Osteoblast (primary cell): ENCODE data around the gene MYOD1. TPM values are rescaled to one million over a fixed set of nuclear protein-coding genes. Genes with fewer than 3 reads are reported as not detected.

Source experiments
- DNase-seq: peaks from one replicate; pipeline ENCODE4 v3.0.0; 2011; ENCODE audit warnings: low spot score, mixed read lengths; ENCODE audit not compliant: insufficient read length; ENCODE audit errors: missing footprints
- H2AFZ ChIP-seq: 2 replicates; pipeline ENCODE4 v1.6.0; 2011; ENCODE audit warnings: mild to moderate bottlenecking, low read length
- H3K27ac ChIP-seq: 2 replicates; pipeline ENCODE4 v1.5.1; 2011; ENCODE audit warnings: mild to moderate bottlenecking, low read depth, low read length, moderate library complexity
- H3K27me3 ChIP-seq: 2 replicates; pipeline ENCODE4 v1.6.0; 2012; ENCODE audit warnings: mild to moderate bottlenecking, control low read depth, inconsistent platforms, low read length, moderate library complexity; ENCODE audit not compliant: insufficient read depth
- H3K36me3 ChIP-seq: 2 replicates; pipeline ENCODE4 v1.5.1; 2011; ENCODE audit warnings: mild to moderate bottlenecking, low read length, control low read depth, moderate library complexity; ENCODE audit not compliant: insufficient read depth
- H3K4me1 ChIP-seq: 2 replicates; pipeline ENCODE4 v1.5.1; 2011; ENCODE audit warnings: mild to moderate bottlenecking, low read length, control low read depth, moderate library complexity; ENCODE audit not compliant: insufficient read depth
- H3K4me2 ChIP-seq: 2 replicates; pipeline ENCODE4 v1.6.0; 2011; ENCODE audit warnings: mild to moderate bottlenecking, low read length; ENCODE audit not compliant: insufficient read depth
- H3K4me3 ChIP-seq: fragments of 200-600 bp; sonication (generic); 3 replicates; pipeline ENCODE4 v1.5.1; 2012; ENCODE audit warnings: mild to moderate bottlenecking, low read length, inconsistent platforms; ENCODE audit not compliant: insufficient read depth
- H3K79me2 ChIP-seq: 2 replicates; pipeline ENCODE4 v1.6.0; 2012; ENCODE audit warnings: mild to moderate bottlenecking, low read length, control low read depth, inconsistent platforms; ENCODE audit not compliant: insufficient read depth
- H3K9me3 ChIP-seq: 2 replicates; pipeline ENCODE4 v1.5.1; 2011; ENCODE audit warnings: low read depth, low read length, control low read depth
- H4K20me1 ChIP-seq: 2 replicates; pipeline ENCODE4 v1.6.0; 2012; ENCODE audit warnings: mild to moderate bottlenecking, low read length, control low read depth; ENCODE audit not compliant: insufficient read depth
- total RNA-seq: library from RNA; depleted of rRNA; stranded (reverse); fragments of >200 nt; gene quantifications from 2 replicates; pipeline ENCODE4 v1.2.3, GENCODE V29; 2012
- TF ChIP-seq, protein P1 (sequence below): IDR thresholded peaks from 2 replicates; pipeline ENCODE4 v1.5.1; 2011; ENCODE audit warnings: mild to moderate bottlenecking, low read depth, low read length, moderate library complexity; ENCODE audit errors: extremely low read depth

The MYOD1 gene
- total RNA-seq, 1 donor: not detected

DNA sequence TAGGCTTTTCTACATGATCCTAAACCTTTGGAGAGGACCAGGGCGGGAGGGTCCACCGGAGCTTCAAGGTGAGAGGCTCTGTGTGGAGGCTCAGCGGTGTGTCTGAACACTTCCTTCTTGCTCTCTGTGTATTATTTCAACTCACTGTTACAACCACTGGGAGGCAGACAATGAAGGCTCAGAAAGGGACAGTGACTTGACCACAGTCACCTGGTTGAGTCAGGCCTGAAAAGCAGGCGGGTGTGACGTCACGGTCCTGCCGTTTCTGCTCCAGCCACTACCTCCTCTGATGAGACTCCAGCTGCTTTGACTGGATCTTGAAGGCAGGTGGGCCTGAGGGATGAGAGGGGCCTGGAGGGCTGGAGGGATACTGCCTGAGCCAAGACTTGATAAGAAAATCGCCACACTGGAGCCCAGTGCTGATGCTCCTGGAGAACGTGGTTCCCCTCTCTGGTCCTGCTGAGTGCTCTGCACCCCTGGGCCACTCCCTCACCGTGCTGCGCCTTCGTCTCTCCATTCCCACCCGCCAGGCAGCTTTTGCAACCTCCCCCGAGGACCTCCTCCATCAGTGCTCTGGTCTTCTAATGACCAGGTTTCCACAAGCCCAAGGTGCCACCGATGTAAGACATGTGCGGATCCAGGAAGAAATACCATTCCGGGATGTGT, 43.1 kb downstream of the MYOD1 start:
- Histone ChIP-seq H3K79me2 (no peaks in the 10 kb centered on the region), H4K20me1 (no peaks in the 10 kb centered on the region), H3K9me3 (no peaks in the 10 kb centered on the region), H3K27ac (no peak overlapping the region), H3K4me2 (no peak overlapping the region), H3K27me3 (peaks cover 8% of the 10 kb centered on the region), H3K4me3 (no peak overlapping the region), H2AFZ (no peak overlapping the region), H3K4me1 (no peaks in the 10 kb centered on the region), H3K36me3 (no peaks in the 10 kb centered on the region)
- peak; percentile 47 for DNase-seq
- TF ChIP-seq, protein P1, sequence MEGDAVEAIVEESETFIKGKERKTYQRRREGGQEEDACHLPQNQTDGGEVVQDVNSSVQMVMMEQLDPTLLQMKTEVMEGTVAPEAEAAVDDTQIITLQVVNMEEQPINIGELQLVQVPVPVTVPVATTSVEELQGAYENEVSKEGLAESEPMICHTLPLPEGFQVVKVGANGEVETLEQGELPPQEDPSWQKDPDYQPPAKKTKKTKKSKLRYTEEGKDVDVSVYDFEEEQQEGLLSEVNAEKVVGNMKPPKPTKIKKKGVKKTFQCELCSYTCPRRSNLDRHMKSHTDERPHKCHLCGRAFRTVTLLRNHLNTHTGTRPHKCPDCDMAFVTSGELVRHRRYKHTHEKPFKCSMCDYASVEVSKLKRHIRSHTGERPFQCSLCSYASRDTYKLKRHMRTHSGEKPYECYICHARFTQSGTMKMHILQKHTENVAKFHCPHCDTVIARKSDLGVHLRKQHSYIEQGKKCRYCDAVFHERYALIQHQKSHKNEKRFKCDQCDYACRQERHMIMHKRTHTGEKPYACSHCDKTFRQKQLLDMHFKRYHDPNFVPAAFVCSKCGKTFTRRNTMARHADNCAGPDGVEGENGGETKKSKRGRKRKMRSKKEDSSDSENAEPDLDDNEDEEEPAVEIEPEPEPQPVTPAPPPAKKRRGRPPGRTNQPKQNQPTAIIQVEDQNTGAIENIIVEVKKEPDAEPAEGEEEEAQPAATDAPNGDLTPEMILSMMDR: no peak

DNA sequence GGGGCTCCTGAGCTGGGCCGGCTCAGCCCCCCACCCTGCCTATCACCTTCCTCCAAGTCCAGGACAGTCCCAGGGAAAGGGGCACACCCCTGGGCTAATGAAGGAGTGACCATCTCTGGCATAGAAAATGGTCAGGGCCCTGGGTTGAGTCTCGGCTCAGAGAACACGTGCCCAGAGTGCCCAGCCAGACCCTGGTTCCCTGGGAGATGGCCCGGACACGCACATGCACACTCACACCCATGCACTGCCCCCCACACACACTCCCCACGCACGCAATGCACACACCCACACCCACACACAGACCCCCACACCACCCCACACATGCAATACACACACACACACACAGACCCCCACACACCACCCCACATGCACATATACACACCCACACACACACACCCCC, 43.9 kb downstream of the MYOD1 start:
- no peaks in the 10 kb centered on the region for H3K9me3 ChIP-seq
- H3K79me2 ChIP-seq: no peaks in the 10 kb centered on the region
- H4K20me1 ChIP-seq: no peaks in the 10 kb centered on the region
- H3K4me3 ChIP-seq: no peak overlapping the region
- H3K4me2 ChIP-seq: no peak overlapping the region
- no peak overlapping the region for H2AFZ ChIP-seq
- no peak for DNase-seq
- H3K27me3 ChIP-seq: peaks cover 8% of the 10 kb centered on the region
- H3K27ac ChIP-seq: no peak overlapping the region
- TF ChIP-seq, protein P1: no peak
- no peaks in the 10 kb centered on the region for H3K36me3 ChIP-seq
- H3K4me1 ChIP-seq: no peaks in the 10 kb centered on the region

DNA sequence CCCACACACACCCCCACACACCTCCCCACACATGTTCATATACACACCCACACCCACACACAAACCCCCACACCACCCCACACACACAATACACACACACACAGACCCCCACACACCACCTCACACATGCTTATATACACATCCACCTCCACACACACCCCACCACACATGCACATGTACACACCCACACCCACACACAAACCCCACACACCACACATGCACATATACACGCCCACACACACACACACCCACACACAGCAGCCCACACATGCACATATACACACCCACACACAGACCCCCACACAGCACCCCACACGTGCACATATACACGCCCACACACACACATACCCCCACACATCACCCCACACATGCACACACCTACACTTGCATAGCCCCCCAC, 44.3 kb downstream of the MYOD1 start:
- H4K20me1 ChIP-seq: no peaks in the 10 kb centered on the region
- no peak overlapping the region for H3K4me2 ChIP-seq

DNA sequence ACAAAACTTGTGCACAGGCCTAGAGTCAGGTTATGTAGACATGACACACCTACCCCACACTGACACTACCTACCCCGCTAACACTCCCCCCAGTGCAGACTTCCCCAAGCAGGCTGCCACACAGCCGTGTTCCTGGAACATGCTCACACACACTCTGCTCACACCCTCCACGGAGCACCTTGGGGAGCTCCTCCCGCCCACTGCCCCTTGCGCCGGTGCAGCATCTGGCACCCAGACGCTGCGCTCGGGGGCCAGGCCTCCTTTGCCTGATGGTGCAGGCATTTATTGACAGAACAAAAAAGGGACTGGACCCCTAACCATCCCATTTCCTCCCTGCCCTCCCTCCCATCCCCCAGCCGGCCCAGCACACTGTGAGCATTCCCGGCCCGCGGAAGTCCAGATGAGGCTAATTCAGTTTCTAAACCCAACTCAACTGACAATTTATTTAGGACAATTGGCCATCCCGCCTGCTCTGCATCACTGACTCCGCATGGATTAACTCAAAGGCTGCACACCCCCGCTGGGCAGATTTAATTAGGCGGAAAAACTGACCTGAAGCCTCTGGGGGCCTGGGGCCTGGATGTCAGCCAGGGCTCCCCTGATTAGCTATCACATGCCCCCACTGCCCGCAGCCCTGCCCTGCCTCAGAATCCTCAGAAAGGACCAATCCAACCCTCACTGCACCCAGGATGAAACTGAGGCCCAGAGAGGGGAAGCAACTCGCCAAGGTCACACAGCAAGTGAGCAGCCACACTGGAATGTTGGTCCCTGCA, 45.3 kb downstream of the MYOD1 start:
- peaks cover 8% of the 10 kb centered on the region for H3K27me3 ChIP-seq
- no peaks in the 10 kb centered on the region for H3K4me1 ChIP-seq
- H3K79me2 ChIP-seq: no peaks in the 10 kb centered on the region
- no peak overlapping the region for H3K27ac ChIP-seq
- no peak overlapping the region for H3K4me2 ChIP-seq
- no peaks in the 10 kb centered on the region for H3K36me3 ChIP-seq
- peak; percentile 82 for DNase-seq
- H2AFZ ChIP-seq: no peak overlapping the region
- TF ChIP-seq, protein P1: no peak
- no peak overlapping the region for H3K4me3 ChIP-seq
- no peaks in the 10 kb centered on the region for H3K9me3 ChIP-seq
- no peaks in the 10 kb centered on the region for H4K20me1 ChIP-seq

More for the DNA sequence above, 44.3 kb downstream of the MYOD1 start:
- Histone ChIP-seq H3K4me1 (no peaks in the 10 kb centered on the region), H3K9me3 (no peaks in the 10 kb centered on the region), H3K79me2 (no peaks in the 10 kb centered on the region), H3K27me3 (peaks cover 8% of the 10 kb centered on the region), H3K36me3 (no peaks in the 10 kb centered on the region), H3K27ac (no peak overlapping the region), H3K4me3 (no peak overlapping the region), H2AFZ (no peak overlapping the region)
- peak; percentile 39 for DNase-seq
- TF ChIP-seq, protein P1: no peak
